Muscle layer of duodenum (tissue), 2 donors: Measurements from ENCODE around the gene ASB8.
"Not testable (repeated sequence)": the region's sequence is repeated elsewhere in the genome, so short reads cannot be mapped to it uniquely, and the experiment has no call there.

ENCODE experiments used
- H3K27ac ChIP-seq: one replicate; pipeline ENCODE4 v1.7.0; 2013; ENCODE audit warnings: mild to moderate bottlenecking, low read length
- H3K27me3 ChIP-seq: one replicate; pipeline ENCODE4 v1.7.0; 2013; ENCODE audit warnings: low read depth, mild to moderate bottlenecking, control low read depth, low read length
- H3K36me3 ChIP-seq, 2 donors: one replicate each; pipeline ENCODE4 v1.7.0; 2013; ENCODE audit warnings: low read length in 2 of 2, control low read depth in 1 of 2, mild to moderate bottlenecking in 1 of 2; ENCODE audit not compliant: insufficient read depth in 2 of 2, control insufficient read depth in 1 of 2
- H3K4me1 ChIP-seq, 2 donors: one replicate each; pipeline ENCODE4 v1.7.0; 2013; ENCODE audit warnings: low read length in 2 of 2, mild to moderate bottlenecking in 2 of 2, control low read depth in 1 of 2, moderate library complexity in 1 of 2; ENCODE audit not compliant: insufficient read depth in 2 of 2, control insufficient read depth in 1 of 2
- H3K4me3 ChIP-seq, 2 donors: one replicate each; pipeline ENCODE4 v1.7.0; 2013; ENCODE audit warnings: low read length in 2 of 2, low read depth in 1 of 2, mild to moderate bottlenecking in 1 of 2
- H3K9me3 ChIP-seq, 2 donors: one replicate each; pipeline ENCODE4 v1.7.0; 2013; ENCODE audit warnings: low read length in 2 of 2, control low read depth in 1 of 2, mild to moderate bottlenecking in 1 of 2; ENCODE audit not compliant: control insufficient read depth in 1 of 2
- donor health status: healthy.

Gene ASB8

DNA sequence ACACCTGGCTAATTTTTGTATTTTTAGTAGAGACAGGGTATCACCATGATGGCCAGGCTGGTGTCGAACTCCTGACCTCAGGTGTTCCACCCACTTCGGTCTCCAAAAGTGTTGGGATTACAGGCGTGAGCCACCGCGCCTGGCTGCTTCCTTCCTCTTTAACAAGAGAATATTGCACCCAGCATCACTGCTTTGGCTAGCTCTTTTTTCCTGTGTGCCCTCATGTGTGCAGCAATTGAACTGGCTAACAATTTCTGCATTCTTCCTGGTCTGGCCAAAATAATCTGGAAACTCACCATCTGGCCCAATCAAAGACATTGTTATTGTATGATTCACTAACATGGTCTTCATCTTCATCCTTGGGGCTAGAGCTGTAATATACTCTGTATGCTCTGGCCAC, 2.7 kb upstream of the ASB8 start:
- H3K9me3 ChIP-seq: no peaks in the 10 kb centered on the region
- peaks cover 5 to 8% of the 10 kb centered on the region in 2 donors for H3K4me1 ChIP-seq
- no peak overlapping the region for H3K4me3 ChIP-seq
- H3K27me3 ChIP-seq: no peaks in the 10 kb centered on the region
- H3K36me3 ChIP-seq: no peaks in the 10 kb centered on the region
- H3K27ac ChIP-seq: no peak overlapping the region

DNA sequence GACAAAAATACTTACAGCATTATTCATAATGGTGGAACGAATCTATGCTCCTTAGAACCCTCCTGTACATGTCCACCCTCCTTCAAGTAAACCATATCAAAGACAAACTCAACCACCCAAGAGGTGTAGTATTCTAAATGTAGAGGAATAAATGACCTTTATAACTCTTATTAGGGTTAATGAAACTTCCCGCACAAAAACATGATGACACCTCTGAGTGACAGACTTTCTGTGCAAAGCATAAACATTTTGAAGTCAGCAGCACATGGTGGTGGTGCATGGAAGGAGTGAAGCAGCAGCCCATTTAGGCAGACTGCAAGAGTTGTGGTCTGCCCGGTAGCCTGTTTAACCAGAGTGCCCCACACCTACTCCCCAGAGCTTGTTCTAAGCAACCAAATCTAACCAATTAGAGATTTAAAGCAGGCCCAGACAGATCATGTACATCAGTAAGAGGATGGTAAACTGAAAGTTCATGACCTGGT, 615 bp upstream of the ASB8 start:
- H3K4me3 ChIP-seq: peak overlapping the region; percentile 96 to 99
- H3K9me3 ChIP-seq: no peaks in the 10 kb centered on the region
- peaks cover 0 to 7% of the 10 kb centered on the region in 2 donors for H3K36me3 ChIP-seq
- no peaks in the 10 kb centered on the region for H3K27me3 ChIP-seq
- H3K27ac ChIP-seq: peak overlapping the region; percentile 91
- H3K4me1 ChIP-seq: peaks cover 5 to 12% of the 10 kb centered on the region in 2 donors

DNA sequence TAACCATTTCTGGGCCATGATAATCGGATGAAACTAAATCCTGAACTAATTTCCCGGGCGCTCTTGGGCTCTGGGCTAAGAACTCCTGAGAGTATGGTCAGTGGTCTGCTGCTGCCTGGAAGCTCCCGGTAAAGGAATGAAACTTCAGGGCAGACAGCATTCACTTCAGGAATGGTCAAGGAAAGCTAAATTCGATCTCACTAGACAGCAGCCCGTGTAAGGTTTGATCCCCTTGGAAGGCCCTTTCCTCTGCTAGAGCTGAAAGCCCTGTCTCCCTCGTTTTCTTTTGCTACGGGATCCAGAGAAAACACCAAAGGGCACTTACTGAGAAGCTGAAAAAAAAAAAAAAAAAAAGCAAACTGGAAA, 680 bp downstream of the ASB8 start:
- peak overlapping the region; percentile 96 to 99 for H3K4me3 ChIP-seq
- H3K27me3 ChIP-seq: no peaks in the 10 kb centered on the region
- H3K36me3 ChIP-seq: peaks cover 6 to 20% of the 10 kb centered on the region in 2 donors
- peaks cover 5 to 12% of the 10 kb centered on the region in 2 donors for H3K4me1 ChIP-seq
- H3K9me3 ChIP-seq: no peaks in the 10 kb centered on the region
- H3K27ac ChIP-seq: peak overlapping the region; percentile 91

DNA sequence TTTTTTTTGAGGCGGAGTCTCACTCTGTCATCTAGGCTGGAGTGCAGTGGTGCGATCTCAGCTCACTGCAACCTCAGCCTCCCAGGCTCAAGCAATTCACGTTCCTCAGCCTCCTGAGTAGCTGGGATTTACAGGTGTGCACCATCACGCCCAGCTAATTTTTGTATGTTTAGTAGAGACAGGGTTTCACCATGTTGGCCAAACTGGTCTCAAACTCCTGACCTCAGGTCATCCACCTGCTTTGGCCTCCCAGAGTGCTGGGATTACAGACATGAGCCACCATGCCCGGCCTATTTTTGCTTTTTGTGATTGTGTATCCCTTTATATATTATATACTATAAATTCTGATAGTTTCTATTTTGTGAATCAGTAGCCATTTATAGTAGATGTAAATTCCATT, 1.5 kb downstream of the ASB8 start:
- peaks cover 14 to 29% of the 10 kb centered on the region in 2 donors for H3K36me3 ChIP-seq
- H3K4me3 ChIP-seq, H3K27ac ChIP-seq, H3K9me3 ChIP-seq, H3K27me3 ChIP-seq: not testable (repeated sequence)
- peaks cover 5 to 12% of the 10 kb centered on the region in 2 donors for H3K4me1 ChIP-seq

DNA sequence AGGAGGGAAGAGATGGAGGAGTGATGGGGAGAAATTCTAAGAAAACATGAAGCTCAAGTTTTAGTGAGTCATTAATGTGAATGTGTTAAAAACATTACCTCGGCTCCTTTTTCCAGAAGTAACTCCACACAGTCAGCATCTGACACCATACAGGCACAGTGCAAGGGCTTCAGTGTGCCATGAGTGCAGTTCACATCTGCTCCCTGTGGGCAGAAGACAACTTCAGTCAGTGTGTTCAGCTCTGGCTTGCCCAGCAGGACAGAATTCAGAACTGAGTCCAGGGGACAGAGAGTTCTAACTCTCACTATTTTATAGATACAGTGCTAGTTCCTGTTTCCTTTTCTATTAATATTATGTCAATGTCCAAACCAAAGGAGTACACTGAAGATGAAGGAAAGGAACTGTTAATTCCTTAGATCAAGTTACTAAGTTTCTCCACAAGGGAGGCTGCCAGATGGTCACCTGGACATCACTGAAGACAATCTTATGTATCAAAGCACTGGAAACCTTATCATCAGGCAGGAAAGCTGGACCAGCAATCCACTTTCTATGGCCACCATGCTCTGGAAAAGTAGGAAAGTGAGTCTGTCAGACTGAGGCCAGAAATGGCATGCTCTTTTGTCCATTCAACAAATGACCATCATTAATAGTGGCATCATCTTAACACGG, 6.1 kb downstream of the ASB8 start:
- Histone ChIP-seq H3K9me3 (no peaks in the 10 kb centered on the region), H3K36me3 (peaks cover 45 to 72% of the 10 kb centered on the region in 2 donors), H3K27ac (no peak overlapping the region), H3K27me3 (no peaks in the 10 kb centered on the region), H3K4me3 (no peak overlapping the region), H3K4me1 (peaks cover 0 to 6% of the 10 kb centered on the region in 2 donors)

DNA sequence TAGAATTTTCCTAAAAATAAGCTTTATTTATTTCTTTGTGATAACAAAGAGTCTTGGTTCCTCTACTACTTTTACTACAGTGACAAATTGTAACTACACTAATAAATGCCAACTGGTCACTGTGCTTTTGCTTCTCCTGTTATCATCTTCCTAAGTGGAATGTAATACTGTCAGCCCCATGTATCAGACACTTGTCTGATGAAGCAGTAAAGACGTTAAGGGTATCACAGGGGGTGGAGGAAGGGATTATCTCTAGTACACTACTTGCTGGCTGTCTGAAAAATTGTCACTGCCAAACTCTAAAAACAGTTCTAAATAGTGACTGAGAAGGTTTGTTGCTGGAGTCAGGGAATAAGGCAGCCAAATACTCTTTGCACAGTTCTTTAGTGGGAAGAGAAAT, 11.3 kb downstream of the ASB8 start:
- Histone ChIP-seq H3K36me3 (peaks cover 68 to 96% of the 10 kb centered on the region in 2 donors), H3K27ac (no peak overlapping the region)

DNA sequence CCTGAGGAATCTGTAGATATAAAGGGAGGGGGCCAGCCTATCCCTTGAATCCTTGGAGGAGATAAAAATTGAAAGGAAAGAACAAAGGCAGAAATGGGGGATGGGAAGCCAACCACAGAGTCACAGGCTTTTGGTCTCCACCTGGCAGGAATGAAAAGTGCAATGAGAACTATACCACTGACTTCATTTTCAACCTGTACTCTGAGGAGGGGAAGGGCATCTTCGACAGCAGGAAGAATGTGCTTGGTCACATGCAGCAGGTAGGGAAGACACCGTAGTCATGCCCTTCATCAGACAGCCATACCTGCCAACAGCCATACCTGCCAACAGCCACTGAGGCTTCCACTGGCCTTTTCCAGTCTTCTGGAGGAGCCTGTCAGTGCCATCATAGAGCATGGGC, 13.4 kb downstream of the ASB8 start:
- no peaks in the 10 kb centered on the region for H3K9me3 ChIP-seq
- H3K4me1 ChIP-seq: no peaks in the 10 kb centered on the region
- no peak overlapping the region for H3K27ac ChIP-seq
- peaks cover 65 to 95% of the 10 kb centered on the region in 2 donors for H3K36me3 ChIP-seq
- H3K27me3 ChIP-seq: no peaks in the 10 kb centered on the region
- H3K4me3 ChIP-seq: no peak overlapping the region

More for the DNA sequence above, 11.3 kb downstream of the ASB8 start:
- Histone ChIP-seq H3K4me3 (no peak overlapping the region), H3K9me3 (no peaks in the 10 kb centered on the region), H3K27me3 (no peaks in the 10 kb centered on the region), H3K4me1 (no peaks in the 10 kb centered on the region)

DNA sequence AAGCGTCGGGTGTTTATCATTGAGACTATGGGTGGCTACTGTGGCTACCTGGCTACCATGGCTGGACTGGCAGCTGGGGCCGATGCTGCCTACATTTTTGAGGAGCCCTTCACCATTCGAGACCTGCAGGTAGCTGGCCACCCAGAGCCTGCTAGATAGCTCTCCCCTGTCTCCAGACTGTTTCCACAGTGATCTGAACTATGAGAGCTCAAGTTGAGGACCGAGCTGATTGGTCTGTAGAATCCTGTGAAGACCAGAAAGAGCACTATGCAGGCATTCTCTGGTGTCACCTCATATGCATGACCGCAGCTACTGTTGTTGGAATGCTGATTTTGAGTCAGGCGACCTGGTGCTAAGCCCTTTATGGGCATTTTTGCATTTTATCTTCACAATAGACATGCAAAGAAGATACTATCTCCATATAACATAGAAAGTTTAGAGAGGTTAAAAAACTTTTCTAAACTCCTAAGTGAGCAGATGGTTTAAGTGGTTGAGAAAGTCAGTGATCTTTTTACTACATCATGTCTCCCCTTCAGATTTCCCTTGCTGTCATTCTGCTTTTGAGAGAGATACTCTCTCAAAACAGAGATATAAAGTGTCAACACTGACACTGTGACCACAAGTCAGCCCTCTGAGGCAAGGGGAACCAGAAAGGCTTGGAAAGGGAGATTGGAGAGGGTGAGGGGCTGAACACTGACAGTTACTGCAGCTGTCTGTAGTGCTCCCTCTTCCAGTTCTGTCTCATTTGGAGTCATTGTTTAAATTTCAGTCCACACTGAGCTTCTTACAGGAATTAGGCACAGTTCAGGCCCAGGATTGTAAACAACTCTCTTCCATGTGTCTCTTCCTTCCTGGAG, 14.3 kb downstream of the ASB8 start:
- no peaks in the 10 kb centered on the region for H3K27me3 ChIP-seq
- peaks cover 69 to 92% of the 10 kb centered on the region in 2 donors for H3K36me3 ChIP-seq
- no peak overlapping the region for H3K27ac ChIP-seq

DNA sequence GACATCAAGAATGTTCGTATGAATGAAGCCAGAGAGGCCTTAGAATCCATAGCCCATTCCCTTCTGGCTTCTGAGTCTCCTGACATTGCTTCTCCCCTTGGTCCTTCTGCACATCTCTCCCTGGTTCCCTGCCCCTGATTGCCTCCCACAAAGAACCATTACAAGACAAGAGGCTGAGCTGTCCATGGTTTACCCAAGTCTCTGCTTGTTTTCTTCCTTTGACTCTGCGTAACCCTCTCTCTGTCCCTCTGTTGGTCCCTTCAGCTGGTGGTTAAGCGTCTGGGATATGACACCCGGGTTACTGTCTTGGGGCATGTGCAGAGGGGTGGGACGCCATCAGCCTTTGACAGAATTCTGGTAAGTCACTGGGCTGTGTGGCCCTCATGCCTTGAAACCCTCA, 22.3 kb downstream of the ASB8 start:
- no peaks in the 10 kb centered on the region for H3K9me3 ChIP-seq
- H3K27me3 ChIP-seq: no peaks in the 10 kb centered on the region
- H3K27ac ChIP-seq: no peak overlapping the region
- no peaks in the 10 kb centered on the region for H3K4me1 ChIP-seq
- no peak overlapping the region for H3K4me3 ChIP-seq
- peaks cover 53 to 82% of the 10 kb centered on the region in 2 donors for H3K36me3 ChIP-seq

More for the DNA sequence above, 14.3 kb downstream of the ASB8 start:
- no peaks in the 10 kb centered on the region for H3K4me1 ChIP-seq
- no peak overlapping the region for H3K4me3 ChIP-seq
- H3K9me3 ChIP-seq: no peaks in the 10 kb centered on the region

DNA sequence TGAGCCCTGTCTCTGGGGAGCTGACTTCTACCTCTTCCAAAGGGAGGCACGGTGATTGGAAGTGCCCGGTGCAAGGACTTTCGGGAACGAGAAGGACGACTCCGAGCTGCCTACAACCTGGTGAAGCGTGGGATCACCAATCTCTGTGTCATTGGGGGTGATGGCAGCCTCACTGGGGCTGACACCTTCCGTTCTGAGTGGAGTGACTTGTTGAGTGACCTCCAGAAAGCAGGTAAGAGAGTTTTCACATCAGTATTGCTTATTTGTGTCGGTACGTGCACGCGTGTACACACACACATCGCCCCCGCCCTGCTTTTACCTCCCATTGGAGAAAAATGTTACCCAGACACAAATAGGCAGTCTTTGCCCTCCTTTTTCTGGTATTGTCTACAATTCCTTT, 24.5 kb downstream of the ASB8 start:
- Histone ChIP-seq H3K27ac (no peak overlapping the region), H3K9me3 (no peaks in the 10 kb centered on the region), H3K27me3 (no peaks in the 10 kb centered on the region), H3K4me1 (no peaks in the 10 kb centered on the region), H3K4me3 (no peak overlapping the region), H3K36me3 (peaks cover 45 to 64% of the 10 kb centered on the region in 2 donors)

DNA sequence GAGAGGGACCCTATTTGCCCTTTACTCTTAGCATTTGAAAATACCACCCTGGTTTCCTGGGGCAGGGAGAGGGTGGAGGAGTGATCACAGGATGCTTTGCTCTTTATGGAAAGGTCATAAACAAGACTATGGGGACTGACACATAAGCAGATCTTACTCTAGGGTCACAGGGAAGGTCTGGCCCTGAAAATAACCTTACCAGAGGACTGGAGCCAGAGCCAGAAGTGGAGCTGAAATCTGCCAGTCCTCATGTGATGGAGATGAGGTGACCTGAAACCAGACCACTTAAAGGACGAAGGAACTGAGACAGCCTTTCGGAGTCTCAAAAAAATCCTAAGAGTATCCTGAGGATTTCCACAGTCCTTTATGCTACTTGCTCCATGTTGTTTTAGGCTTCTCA, 25.8 kb downstream of the ASB8 start:
- Histone ChIP-seq H3K27me3 (no peaks in the 10 kb centered on the region), H3K9me3 (no peaks in the 10 kb centered on the region), H3K27ac (no peak overlapping the region), H3K4me3 (no peak overlapping the region), H3K36me3 (peaks cover 39 to 55% of the 10 kb centered on the region in 2 donors), H3K4me1 (no peaks in the 10 kb centered on the region)
